Measurements from ENCODE around the gene NKX1-1. TPM values are rescaled to one million over a fixed set of nuclear protein-coding genes. Genes with fewer than 3 reads are reported as not detected.

The NKX1-1 gene
- total and polyA plus RNA-seq, 2 of the 8 experiments (the other 6 are each of a cell fraction or from before 2014, with no cell fraction given): not detected

- WGBS, 2 experiments (ENCODE audit: extremely low coverage in 1 of 2, insufficient coverage in 1 of 2, insufficient read length in 1 of 2, insufficient replicate concordance in 2 of 2, low coverage in 1 of 2, low lambda C conversion rate in 2 of 2, missing lambda C conversion rate in 1 of 2): 91% methylated on average over 19 of the region's 19 CpGs; no CpG with 5 or more reads in 1 of the 2 experiments
- H3K56ac ChIP-seq (replicated peaks; ENCODE audit: insufficient read length, low read depth, low read length): no peak overlapping the region
- H2BK5ac ChIP-seq (ENCODE audit: low read depth, low read length): no peak overlapping the region
- no peaks in the 10 kb centered on the region for H3K23me2 ChIP-seq (ENCODE audit: low read depth, low read length)
- H2BK120ac ChIP-seq (replicated peaks; ENCODE audit: low read depth, low read length): no peak overlapping the region
- H3K79me2 ChIP-seq (ENCODE audit: control insufficient read depth in 1 of 2, insufficient read depth in 2 of 2, low read length in 2 of 2): no peaks in the 10 kb centered on the region
- no peak overlapping the region for H2BK15ac ChIP-seq (ENCODE audit: low read length)
- H3K4me1 ChIP-seq (replicated peaks in 1 of 4; ENCODE audit: control insufficient read depth in 3 of 4, insufficient read depth in 4 of 4, low read length in 3 of 4): no peaks in the 10 kb centered on the region; a peak in 1 of 7 replicates
- no peak overlapping the region for H3K4me3 ChIP-seq (ENCODE audit: extremely low read depth in 1 of 4, insufficient read depth in 2 of 4, low read depth in 3 of 4, low read length in 4 of 4)
- no peaks in the 10 kb centered on the region for H3K27me3 ChIP-seq (replicated peaks in 1 of 4; ENCODE audit: control insufficient read depth in 3 of 4, extremely low read depth in 1 of 4, insufficient read depth in 3 of 4, low read length in 3 of 4)
- ChIA-PET CTCF (ENCODE audit: partially characterized antibody) (interaction anchor here (0.6 to 3.0 kb wide), 12 partner anchors 9 to 476 kb away, joined by 3 to 14 read pairs (median 4); no protein-coding TSS in a partner anchor), POLR2A (ENCODE audit: partially characterized antibody) (interaction anchor here (1.5 to 1.9 kb wide), 2 partner anchors 9 to 12 kb away, joined by 3 to 7 read pairs; no protein-coding TSS in a partner anchor)
- FAIRE-seq: no peak
- no peak overlapping the region for H4K5ac ChIP-seq (ENCODE audit: insufficient read length, low read depth, low read length)
- no peaks in the 10 kb centered on the region for H3K9me3 ChIP-seq (ENCODE audit: insufficient read depth in 2 of 2, low read depth in 1 of 2, low read length in 1 of 2)
- H2AK5ac ChIP-seq (ENCODE audit: low read depth, low read length): no peak overlapping the region
- H2BK20ac ChIP-seq (ENCODE audit: low read length): no peak overlapping the region
- H3K14ac ChIP-seq (ENCODE audit: insufficient read length): no peak overlapping the region
- H3K27ac ChIP-seq (ENCODE audit: low read depth, low read length): no peak overlapping the region
- peaks cover 0 to 2% (median 0%) of the 10 kb centered on the region in 4 experiments; a peak in 1 of 8 replicates for H3K36me3 ChIP-seq (ENCODE audit: control insufficient read depth in 2 of 4, insufficient read depth in 4 of 4, low read length in 3 of 4)
- no peak overlapping the region for H3K23ac ChIP-seq (ENCODE audit: insufficient read length)
- H4K20me1 ChIP-seq (replicated peaks in 1 of 2; ENCODE audit: control insufficient read depth in 1 of 2, insufficient read depth in 2 of 2, low read length in 2 of 2): peaks cover 0 to 9% of the 10 kb centered on the region in 2 experiments
- no peak overlapping the region for H3K4me2 ChIP-seq (ENCODE audit: insufficient read depth in 1 of 2, low read depth in 2 of 2, low read length in 2 of 2)
- H3K18ac ChIP-seq (ENCODE audit: extremely low read depth, low read length): no peak overlapping the region
- no peak overlapping the region for H2BK12ac ChIP-seq (ENCODE audit: low read depth, low read length)
- DNase-seq (ENCODE audit: low read depth in 1 of 2, low spot score in 2 of 2): no peak
- no peak overlapping the region for H4K91ac ChIP-seq (replicated peaks; ENCODE audit: insufficient read length, low read length)
- no peak overlapping the region for H3K9ac ChIP-seq (replicated peaks in 1 of 4; ENCODE audit: extremely low read depth in 1 of 4, low read depth in 3 of 4, low read length in 3 of 4)
- H3K79me1 ChIP-seq (ENCODE audit: low read depth, low read length): no peaks in the 10 kb centered on the region
- no peak overlapping the region for H2AFZ ChIP-seq (ENCODE audit: low read length)
- no peak overlapping the region for H4K8ac ChIP-seq (ENCODE audit: extremely low read depth, insufficient read depth, low read length)
- H3K4ac ChIP-seq (replicated peaks; ENCODE audit: insufficient read length, low read depth, low read length): no peak overlapping the region
- no peak for TF ChIP-seq CBX8 (IDR thresholded peaks at IDR 0.05; ENCODE audit: borderline replicate concordance, low read depth, low read length)
These were observed 28.5 kb downstream of the NKX1-1 start for GRCh38 chr4:1377606-1378261.

All from H1 (cell line).